PFSK-1 (cell line): Measurements from ENCODE around the gene MIS18BP1.

Experiments
- POLR2AphosphoS5 ChIP-seq: IDR thresholded peaks from 2 replicates; pipeline ENCODE4 v1.6.1; 2012; ENCODE audit warnings: low read depth, mild to moderate bottlenecking, control low read depth, low read length, moderate library complexity
- SIN3A ChIP-seq: IDR thresholded peaks from 2 replicates; pipeline ENCODE4 v1.6.1; 2012; ENCODE audit warnings: mild to moderate bottlenecking, low read length, moderate library complexity, borderline replicate concordance; ENCODE audit not compliant: insufficient read depth
- TAF1 ChIP-seq: IDR thresholded peaks from 2 replicates; pipeline ENCODE4 v1.6.1; 2012; ENCODE audit warnings: low read length, control low read depth, borderline replicate concordance; ENCODE audit not compliant: insufficient read depth
- TF ChIP-seq, protein P1 (sequence below), 2 experiments: IDR thresholded peaks; 2 replicates each; pipeline versions ENCODE4 v1.6.1 to v1.8.0; 2011 to 2012; ENCODE audit warnings: low read depth in 2 of 2, low read length in 2 of 2, control low read depth in 1 of 2, inconsistent platforms in 1 of 2, mild to moderate bottlenecking in 1 of 2, moderate library complexity in 1 of 2; ENCODE audit not compliant: insufficient read depth in 1 of 2

DNA sequence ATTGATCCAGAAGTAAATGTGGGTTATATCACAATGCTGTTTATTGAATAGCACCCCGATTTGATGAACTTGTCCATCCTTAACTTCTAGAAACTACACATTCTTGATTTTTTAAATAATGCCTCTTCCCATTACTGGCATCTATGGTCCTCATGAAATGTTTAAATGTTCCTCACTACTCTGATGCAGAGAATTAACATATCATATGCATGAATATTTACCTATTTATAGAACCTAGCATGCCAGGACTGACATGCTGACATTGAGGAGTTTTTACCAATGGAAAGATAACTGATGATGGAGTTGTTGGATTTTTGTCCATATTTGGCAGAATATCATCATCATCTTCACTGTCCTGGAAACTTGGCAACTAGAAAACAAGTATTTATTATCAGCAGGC, 42.8 kb downstream of the MIS18BP1 start:
- TF ChIP-seq TAF1 (no peak), POLR2AphosphoS5 (no peak), SIN3A (no peak)
- TF ChIP-seq, protein P1, sequence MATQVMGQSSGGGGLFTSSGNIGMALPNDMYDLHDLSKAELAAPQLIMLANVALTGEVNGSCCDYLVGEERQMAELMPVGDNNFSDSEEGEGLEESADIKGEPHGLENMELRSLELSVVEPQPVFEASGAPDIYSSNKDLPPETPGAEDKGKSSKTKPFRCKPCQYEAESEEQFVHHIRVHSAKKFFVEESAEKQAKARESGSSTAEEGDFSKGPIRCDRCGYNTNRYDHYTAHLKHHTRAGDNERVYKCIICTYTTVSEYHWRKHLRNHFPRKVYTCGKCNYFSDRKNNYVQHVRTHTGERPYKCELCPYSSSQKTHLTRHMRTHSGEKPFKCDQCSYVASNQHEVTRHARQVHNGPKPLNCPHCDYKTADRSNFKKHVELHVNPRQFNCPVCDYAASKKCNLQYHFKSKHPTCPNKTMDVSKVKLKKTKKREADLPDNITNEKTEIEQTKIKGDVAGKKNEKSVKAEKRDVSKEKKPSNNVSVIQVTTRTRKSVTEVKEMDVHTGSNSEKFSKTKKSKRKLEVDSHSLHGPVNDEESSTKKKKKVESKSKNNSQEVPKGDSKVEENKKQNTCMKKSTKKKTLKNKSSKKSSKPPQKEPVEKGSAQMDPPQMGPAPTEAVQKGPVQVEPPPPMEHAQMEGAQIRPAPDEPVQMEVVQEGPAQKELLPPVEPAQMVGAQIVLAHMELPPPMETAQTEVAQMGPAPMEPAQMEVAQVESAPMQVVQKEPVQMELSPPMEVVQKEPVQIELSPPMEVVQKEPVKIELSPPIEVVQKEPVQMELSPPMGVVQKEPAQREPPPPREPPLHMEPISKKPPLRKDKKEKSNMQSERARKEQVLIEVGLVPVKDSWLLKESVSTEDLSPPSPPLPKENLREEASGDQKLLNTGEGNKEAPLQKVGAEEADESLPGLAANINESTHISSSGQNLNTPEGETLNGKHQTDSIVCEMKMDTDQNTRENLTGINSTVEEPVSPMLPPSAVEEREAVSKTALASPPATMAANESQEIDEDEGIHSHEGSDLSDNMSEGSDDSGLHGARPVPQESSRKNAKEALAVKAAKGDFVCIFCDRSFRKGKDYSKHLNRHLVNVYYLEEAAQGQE (IDR thresholded peaks at IDR 0.05; ENCODE audit: insufficient read depth in 1 of 2, low read depth in 2 of 2, low read length in 2 of 2), result no peak
